Measurements from ENCODE around the gene UNC5CL.

Gene UNC5CL

DNA sequence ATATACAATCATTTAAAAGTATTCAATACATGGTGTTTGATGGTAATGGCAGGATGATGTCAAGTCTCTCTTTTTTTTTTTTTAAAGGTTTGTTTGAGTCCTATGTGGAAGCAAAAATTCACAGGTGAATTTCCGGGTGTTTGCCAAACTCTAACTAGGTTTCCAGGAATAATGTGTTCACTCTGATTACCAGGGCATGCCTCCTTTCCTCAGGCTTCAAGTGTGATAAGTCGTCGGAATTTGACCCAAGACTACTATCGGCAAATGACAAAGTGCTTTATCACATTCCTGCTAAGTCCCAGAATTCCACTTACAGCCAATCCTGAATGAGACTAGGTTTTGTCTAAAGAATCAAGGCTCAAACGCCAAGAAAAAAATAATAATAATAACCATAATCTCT is 25.8 kb upstream of the UNC5CL start:
- no peak for DNase-seq (ENCODE audit: extremely low read depth in 1 of 2, low read depth in 1 of 2)

DNA sequence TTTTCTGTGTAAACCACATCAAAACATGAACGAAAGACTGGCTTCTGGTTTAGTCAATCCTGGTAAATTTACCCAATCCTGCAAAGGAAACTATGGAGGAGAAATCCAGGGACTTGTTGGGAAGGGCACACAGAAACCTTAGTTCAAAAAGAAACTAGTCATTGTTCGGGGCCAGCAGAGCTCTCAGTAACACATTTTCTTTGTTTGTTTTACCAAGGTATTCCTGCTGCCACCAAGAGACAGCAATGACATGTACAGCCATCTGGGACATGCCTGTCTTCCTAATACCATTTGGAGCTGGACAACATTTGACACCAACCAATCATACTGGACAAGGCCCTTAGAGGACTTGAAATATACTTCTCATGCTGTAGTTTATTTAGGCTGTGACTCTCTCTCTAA is 24.9 kb upstream of the UNC5CL start:
- DNase-seq (ENCODE audit: extremely low read depth in 1 of 2, low read depth in 1 of 2), result no peak

DNA sequence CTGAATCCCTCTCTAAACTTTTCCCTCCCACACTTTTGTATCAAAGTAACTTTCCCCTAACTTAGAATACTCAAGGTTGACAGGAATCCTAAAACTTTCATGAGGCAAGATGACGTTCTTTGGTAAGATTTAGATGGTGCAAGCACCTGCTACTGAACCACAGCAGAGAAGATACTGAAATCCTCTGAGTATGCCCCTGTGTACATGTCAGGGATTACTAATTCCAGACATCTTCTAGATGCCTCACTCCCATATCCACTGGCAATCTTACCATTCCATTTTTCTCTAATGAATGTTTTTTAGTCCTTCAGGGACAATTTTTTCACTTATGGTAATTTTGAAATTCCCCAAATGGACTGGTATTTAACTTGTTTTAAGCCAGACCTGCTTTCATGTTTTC is 23.0 kb upstream of the UNC5CL start:
- no peak for DNase-seq (ENCODE audit: extremely low read depth in 1 of 2, low read depth in 1 of 2)

DNA sequence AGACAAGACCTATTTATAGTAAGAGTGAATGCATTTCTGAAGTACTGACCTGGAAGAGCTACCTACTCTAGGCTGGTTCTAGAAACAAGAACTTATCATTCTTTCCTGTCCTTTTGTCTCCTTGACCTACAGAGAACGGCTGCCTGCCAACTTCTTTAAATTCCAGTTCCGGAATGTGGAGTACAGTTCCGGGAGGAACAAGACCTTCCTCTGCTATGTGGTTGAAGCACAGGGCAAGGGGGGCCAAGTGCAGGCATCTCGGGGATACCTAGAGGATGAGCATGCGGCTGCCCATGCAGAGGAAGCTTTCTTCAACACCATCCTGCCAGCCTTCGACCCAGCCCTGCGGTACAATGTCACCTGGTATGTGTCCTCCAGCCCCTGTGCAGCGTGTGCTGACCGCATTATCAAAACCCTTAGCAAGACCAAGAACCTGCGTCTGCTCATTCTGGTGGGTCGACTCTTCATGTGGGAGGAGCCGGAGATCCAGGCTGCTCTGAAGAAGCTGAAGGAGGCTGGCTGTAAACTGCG is 22.2 kb upstream of the UNC5CL start:
- no peak for DNase-seq (ENCODE audit: extremely low read depth in 1 of 2, low read depth in 1 of 2)

DNA sequence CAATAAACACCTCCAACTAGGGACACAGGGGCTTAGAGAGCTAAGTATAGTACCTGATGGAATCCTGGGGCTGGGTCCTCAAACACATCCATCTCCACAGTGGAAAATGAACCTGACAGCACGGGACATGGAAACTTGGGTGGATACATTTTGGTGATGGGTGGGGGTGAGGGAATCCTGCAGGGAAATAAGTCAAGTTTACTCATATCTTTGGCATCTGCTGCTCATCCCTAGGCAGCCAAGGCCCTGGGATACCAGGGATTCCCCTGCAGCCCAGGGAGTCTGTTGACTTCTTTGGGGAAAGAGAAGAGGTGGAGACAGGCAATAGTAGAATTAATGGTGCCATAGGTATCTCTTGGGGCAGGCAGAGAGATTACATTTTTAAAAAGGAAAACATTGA is 20.5 kb upstream of the UNC5CL start:
- DNase-seq (ENCODE audit: extremely low read depth in 1 of 2, low read depth in 1 of 2), result no peak

DNA sequence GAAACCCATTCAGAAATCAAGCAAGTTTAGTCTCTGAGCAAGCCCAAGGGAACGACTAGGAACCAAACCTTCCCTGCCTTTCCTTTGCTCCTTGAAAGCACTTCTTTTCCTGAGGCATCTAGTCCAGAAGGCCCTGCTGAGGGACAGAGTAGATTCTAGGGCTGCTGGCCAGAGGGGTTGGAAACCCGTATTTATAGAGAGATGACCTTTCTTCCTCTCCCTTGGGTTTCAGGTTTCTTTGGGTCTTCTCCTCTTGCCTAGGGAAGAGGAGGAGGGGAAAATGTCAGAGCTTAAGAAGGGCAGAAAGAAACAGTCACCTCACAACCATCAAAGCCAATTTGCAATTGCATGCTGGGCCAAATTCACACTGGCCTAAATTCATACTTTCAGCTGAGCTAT is 19.8 kb upstream of the UNC5CL start:
- DNase-seq (ENCODE audit: extremely low read depth in 1 of 2, low read depth in 1 of 2), result no peak

DNA sequence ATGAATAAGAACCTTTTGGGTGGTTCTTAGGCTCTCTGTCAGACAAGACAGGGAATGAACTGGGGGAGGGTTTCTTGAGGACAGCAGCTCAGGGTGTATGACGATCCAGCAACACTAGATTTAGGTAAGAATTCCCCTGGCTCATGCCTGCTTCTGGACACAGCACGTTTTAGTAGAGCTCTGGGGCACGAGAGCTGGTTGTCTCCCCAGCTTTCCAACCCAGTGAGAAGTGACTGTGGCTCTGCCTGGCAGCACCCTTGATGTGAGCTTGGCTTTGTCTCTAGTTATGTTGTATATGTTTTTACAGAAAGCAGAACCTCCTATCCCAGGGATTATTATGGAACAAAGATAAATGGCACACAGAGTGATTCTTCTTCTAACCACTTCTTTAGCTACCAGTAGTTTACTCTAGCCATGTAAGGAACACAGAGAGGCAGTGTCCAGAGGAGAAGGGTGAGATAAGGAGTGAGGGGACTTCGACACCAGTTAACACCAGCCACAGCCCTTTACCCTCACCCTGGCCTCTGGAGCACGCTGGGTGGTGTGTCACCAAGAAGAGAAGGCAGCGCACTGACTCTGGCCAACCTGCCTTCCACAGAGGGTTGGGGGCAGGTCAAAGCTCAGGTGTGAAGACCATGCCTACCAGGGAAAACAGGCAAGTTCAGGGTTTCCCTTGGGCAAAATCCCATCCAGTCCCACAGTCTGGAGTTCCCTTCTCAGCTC is 17.9 kb upstream of the UNC5CL start:
- DNase-seq (ENCODE audit: extremely low read depth in 1 of 2, low read depth in 1 of 2), result no peak

DNA sequence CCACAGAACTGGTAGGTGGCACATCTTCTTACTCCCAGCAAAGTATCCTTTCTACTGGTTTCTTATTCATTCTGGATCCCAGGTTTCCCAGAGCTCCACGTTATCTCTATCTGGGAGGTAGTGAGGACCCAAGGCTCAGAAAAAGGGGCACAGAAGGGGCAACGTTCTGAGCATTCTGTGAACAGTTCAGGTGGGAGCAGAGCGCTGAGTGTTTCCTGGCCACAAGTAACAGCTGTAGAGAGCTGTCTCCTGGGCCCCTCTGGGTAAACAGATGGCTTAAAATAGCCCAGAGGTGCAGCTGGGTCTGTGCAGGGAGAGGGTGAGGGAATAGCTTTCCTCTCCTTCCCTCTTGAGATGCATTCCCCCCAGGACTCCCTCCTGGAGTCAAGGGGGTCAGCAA is 16.1 kb upstream of the UNC5CL start:
- DNase-seq (ENCODE audit: extremely low read depth in 1 of 2, low read depth in 1 of 2), result no peak

DNA sequence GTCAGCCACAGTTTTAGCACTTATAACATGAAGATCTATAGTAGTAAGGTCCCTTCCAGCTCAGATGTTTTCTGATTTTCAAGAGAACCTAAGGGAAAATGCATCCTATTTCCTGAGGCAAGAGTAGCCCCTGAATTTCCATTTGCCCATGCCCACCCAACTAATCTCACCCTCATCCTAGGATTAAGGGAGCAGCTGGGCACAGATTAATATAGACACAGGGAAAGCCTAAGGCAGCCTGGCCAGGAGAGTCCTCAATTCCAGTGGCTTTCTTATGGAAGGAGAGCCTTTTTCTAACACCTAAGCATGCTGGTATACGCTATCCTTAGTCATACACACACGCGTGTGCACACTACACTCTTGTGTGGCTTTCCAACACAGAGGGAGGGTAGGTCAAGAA is 15.5 kb upstream of the UNC5CL start:
- no peak for DNase-seq (ENCODE audit: extremely low read depth in 1 of 2, low read depth in 1 of 2)

DNA sequence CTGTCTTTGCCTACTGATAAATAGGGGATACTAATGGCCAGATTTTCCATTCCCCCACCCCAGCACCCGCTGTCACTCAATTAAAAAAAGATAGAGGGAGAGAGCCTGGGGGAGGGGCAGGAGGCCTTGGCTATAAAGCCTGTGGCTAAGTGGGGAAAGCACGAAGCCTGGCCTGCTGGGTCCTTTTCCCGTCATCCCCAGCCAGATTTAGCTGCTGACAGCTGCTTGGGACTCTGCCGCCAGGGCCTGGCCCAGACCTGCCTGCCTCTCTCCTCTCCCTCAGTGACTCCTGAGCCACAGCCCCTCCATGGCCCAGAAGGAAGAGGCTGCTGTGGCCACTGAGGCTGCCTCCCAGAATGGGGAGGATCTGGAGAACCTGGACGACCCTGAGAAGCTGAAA is 14.0 kb upstream of the UNC5CL start, which contains the start of gene APOBEC2:
TSS of gene APOBEC2 (plus strand) at position 162 of the 400 bp plus-strand sequence. CDS start at position 308, 146 bp downstream.
- DNase-seq (ENCODE audit: extremely low read depth in 1 of 2, low read depth in 1 of 2), result no peak

DNA sequence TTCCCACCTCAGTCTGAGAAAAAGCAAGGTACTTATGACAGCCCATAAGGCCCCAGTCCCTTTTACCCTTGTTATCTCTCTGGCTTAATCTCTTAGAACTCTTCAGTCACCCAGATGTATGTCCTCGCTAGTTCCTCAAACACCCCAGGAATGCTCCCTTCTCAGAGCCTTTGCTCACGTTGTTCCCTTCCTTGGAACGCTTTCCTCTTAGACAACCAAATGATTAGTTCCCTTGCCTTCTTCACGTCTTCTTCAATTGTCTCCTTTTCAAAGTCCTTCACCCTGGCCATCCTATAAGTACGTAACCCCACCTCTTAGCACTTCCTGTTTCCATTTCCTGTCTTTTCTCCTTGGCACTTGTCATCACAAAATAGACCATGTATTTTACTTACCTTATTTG is 12.9 kb upstream of the UNC5CL start:
- DNase-seq (ENCODE audit: extremely low read depth in 1 of 2, low read depth in 1 of 2), result no peak

DNA sequence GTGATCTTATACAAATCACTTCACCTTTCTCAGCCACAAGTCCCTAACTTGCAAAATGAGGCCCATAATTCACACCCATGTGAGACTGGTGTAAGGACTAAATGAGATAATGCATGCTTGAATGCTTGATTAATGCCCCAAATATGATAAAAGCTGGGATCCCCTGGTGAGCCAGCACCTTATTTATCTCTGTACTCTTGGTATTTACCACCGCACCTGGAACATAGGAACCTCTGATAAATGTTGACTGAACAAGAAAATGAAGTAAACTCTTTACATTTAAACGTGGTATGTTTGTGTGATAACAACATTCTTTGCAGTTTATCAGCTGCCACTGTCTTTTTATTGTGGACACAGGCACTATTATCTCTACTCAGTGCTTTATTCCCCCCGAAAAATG is 11.5 kb upstream of the UNC5CL start:
- DNase-seq (ENCODE audit: extremely low read depth in 1 of 2, low read depth in 1 of 2), result no peak

DNA sequence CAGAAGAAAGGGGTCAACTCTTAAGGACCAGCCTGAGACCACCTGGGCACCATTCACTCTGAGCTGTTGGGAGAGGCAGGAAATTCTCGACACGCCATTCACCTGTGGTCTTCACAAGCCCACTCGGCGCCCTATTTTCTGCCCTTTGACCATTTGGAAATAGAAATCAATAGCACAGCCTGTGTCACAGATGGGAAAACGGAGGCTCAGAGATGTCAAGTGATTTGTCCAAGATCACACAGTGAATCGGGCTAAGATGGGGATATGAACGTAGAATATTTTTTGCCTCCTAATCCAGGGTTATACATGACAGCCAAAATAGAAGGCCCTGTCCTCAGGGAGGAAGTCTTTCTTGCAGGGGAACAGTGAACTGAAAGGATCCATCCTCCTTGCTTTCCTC is 10.9 kb upstream of the UNC5CL start:
- DNase-seq (ENCODE audit: extremely low read depth in 1 of 2, low read depth in 1 of 2), result no peak

DNA sequence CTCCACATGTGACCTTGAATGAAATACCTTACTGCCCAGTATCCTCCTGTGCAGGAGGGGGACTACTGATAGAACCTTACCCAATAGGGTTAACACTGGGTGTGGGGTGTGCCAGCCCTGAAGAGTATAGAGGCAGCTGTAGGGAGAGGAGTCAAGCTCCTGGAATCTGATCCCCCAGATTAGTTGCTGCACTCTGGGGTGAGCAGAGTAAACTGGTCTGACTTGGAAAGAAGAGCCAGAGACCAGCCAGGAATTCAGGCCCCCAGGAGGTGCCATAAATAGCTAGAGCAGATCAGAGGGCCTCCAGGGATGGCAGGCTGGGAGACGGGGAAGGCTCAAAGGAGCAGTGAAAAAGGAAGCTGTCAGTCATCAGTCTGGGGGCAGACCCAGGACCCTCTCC is 10.5 kb upstream of the UNC5CL start:
- DNase-seq (ENCODE audit: extremely low read depth in 1 of 2, low read depth in 1 of 2), result no peak

DNA sequence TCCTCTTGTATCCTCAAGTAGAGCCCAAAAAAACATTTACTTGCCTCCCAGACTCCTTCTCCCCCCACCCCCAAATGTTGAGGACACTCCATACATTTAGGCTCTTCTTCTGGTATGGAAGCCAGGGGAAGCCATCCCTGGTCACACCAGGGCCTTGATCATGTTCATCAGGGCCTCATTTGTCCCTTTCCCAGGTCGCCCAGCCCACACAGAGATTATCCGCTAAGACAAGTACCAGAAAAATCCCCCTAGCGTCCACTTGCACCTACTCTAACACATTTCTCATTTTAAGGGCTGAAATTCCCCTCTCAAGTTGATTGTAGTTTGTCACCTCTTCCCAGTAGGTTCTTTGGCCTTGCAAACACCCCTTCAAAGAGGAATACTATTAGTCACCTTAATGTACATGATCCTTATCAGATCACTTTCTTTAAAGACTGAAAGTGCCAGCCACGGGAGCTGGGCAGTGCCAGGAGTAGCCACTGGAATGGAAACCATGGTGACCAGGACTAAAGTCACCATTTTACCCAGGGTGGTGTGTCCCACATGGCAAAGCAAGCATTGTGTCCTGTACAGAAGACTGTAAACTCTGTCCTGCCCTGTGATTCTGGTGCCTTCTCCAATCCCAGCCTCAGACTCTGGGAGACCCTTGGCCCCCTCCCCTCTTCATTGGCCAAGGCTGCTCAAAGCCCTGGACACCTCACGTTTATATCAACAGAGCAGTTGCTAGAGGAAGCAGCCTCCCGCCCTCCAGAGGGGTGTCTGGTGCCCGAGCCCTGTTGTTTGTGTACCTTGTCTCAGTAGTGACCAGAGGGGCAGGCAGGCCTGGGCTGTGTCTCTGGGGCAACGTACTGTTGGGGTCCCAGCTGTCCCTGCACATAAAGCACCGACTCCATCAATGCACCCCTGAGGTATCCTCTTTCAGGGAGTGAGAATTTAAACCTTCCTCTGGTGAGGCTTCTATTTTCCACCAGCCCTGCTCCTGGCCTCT is 9.0 kb upstream of the UNC5CL start:
- DNase-seq (ENCODE audit: extremely low read depth in 1 of 2, low read depth in 1 of 2), result no peak

DNA sequence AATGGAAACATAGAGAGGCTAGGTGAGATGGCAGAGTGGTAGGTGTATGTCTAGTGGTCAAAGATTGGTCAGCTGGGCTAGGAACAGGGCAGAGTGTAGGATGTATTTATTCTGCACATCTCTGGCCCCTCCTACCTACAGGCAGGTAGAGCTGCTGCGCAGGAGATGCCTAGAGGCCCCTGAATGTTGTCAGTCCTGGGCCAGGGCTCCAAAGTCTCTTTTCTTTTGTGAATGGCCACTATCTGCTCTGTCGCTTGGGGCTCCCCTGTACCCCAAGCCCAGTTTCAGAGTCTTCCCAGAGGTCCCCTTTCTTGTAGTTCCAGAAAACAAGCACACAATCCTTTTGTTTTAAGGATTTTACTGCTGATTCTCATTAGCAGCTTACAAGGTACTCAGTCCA is 8.3 kb upstream of the UNC5CL start:
- no peak for DNase-seq (ENCODE audit: extremely low read depth in 1 of 2, low read depth in 1 of 2)

DNA sequence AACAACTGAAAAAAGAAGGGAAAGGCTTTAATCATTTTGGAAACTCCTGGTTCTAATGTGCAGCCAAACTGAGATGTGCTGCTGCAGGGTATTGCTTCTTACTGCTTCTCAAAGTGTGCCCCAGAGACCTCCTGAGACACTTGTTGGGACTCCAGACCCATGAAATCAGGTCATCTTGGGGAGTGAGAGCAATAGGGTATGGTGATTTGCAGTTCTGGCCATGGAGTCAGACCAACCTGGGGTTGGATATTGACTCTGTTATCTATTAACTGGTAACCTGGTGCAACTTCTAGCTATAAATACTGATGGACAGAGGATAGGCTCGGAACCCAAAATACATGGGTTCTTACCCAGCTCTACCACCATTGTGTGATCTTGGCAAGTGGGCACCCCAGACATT is 7.1 kb upstream of the UNC5CL start:
- DNase-seq (ENCODE audit: extremely low read depth in 1 of 2, low read depth in 1 of 2), result no peak

DNA sequence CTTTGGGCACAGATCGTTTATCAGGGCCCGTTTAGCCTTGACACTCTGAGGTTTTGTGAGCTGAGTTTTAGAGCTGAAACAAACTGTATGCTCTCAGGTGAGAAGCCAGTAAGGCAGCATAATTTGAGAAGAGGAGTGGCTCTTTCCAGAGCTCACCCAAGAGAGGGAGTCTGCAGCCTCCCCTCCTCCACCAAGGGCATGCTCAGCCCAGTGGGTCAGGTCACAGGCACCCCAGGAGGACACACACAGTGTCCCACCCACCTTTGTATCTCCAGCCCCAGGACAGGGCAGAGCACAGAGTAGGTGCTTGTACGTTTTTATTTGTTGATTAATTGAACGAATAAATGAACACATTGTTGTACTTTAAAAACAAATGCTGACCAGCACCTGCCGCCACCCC is 6.6 kb upstream of the UNC5CL start:
- DNase-seq (ENCODE audit: extremely low read depth in 1 of 2, low read depth in 1 of 2), result no peak

DNA sequence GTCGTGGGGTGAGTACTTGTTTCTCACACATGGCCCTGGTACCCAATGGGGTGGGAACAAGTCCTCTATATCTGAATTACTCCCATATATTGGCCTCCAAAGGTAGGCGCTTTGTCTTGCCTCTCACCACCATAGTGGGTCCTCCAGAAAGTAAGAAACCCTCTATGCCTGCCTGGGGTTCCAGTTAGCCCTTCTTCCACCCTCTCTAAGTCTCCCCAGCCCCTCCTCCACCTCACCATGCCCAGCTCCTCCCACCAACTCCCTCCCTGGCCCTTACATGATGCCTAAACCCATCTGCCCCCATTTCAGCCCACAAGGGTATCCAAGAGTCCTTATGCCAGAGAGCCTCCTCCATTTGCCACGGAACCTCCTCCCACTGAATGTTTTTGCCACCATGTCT is 4.1 kb upstream of the UNC5CL start:
- DNase-seq (ENCODE audit: extremely low read depth in 1 of 2, low read depth in 1 of 2), result no peak

DNA sequence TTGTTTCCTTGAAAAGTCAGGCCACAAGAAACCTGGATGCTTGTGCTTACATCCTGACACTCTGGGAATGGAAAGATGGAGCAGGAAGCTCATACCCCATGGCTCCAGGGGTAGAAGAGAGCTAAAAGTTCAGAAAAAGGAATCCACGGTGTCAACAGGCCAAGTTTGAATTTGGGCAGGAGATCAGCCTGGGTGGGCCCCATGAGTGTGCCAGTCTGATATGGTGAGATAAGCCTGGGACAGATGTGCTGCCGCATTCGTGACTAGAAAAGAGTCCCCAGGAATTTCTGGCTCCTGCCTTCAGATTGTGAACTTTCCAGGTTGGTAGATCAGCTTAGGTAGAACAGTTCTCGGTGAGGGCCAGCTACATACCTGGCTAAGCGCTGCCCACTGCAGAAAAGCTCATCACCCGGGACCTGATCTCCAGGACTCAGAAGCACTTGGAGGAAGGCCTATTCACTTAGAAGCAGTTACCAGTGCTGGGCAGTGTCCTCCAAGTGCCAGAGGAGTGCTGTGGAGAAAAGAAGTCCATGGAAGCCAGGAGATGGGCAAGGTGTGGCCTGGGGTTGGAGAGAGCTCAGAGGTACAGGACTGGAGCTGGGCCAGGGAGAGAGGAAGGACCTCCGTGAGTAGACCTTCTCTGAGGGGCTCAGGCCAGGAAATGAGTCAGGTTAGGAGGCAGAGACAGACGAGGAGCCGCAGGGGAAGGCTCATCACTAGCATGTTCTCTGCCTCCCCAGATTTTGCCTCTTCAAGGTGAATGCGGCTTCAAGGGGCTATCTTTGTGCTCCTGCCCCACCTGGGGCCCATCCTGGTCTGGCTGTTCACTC is 3.4 kb upstream of the UNC5CL start, which contains the start of gene TSPO2:
TSS of gene TSPO2 (plus strand) at position 242 of the 830 bp plus-strand sequence. CDS start at position 761, 519 bp downstream.
- no peak for DNase-seq (ENCODE audit: extremely low read depth in 1 of 2, low read depth in 1 of 2)

Data from stimulated activated CD8-positive, alpha-beta memory T cell treated with anti-CD3 and anti-CD28 coated beads, Interleukin-7, amount 100 ng/mL, for 48 hours (primary cell).